ENCODE results near the gene SLC16A4. TPM values are rescaled to one million over a fixed set of nuclear protein-coding genes. Genes with fewer than 3 reads are reported as not detected.
"Not testable (repeated sequence)": the region's sequence is repeated elsewhere in the genome, so short reads cannot be mapped to it uniquely, and the experiment has no call there.

Gene SLC16A4
- 54.2 and 56.5 TPM in 2 replicates for total RNA-seq (2014; rRNA removed; shearing (Covaris generic); ENCODE audit: low replicate concordance)

- peak; percentile 78 for DNase-seq (ENCODE audit: low read depth)
These were observed at the start of gene SLC16A4 for GRCh38 chr1:110390692-110391245. SLC16A4 (minus strand) TSS chr1:110391026; CDS start chr1:110389323, 1,703 bp downstream.

GRCh38 chr1:110439873-110440272 lies 49.0 kb upstream of the SLC16A4 start:
- in situ Hi-C loops (cut with HindIII; ENCODE audit: low pct_unique_long_range_greater_than_20kb, low sequenced_read_pairs), result not testable (repeated sequence)
- DNase-seq (ENCODE audit: low read depth), result peak; percentile 8

More at GRCh38 chr1:110390692-110391245, at the start of gene SLC16A4:
- in situ Hi-C loops (cut with HindIII; ENCODE audit: low pct_unique_long_range_greater_than_20kb, low sequenced_read_pairs), result no loop called here

- no peak for DNase-seq (ENCODE audit: low read depth)
- in situ Hi-C loops (cut with HindIII; ENCODE audit: low pct_unique_long_range_greater_than_20kb, low sequenced_read_pairs), result no loop called here
These were observed 48.1 kb upstream of the SLC16A4 start for GRCh38 chr1:110438893-110439292.

- in situ Hi-C loops (cut with HindIII; ENCODE audit: low pct_unique_long_range_greater_than_20kb, low sequenced_read_pairs); DNase-seq (ENCODE audit: low read depth): not testable (repeated sequence)
These were observed 46.9 kb upstream of the SLC16A4 start for GRCh38 chr1:110437645-110438299.

GRCh38 chr1:110436635-110437034 lies 45.8 kb upstream of the SLC16A4 start:
- DNase-seq (ENCODE audit: low read depth), result no peak
- in situ Hi-C loops (cut with HindIII; ENCODE audit: low pct_unique_long_range_greater_than_20kb, low sequenced_read_pairs), result no loop called here

- in situ Hi-C loops (cut with HindIII; ENCODE audit: low pct_unique_long_range_greater_than_20kb, low sequenced_read_pairs), result no loop called here
- no peak for DNase-seq (ENCODE audit: low read depth)
These were observed 44.1 kb upstream of the SLC16A4 start for GRCh38 chr1:110434946-110435345.

- in situ Hi-C loops (cut with HindIII; ENCODE audit: low pct_unique_long_range_greater_than_20kb, low sequenced_read_pairs), result no loop called here
- peak; percentile 58 for DNase-seq (ENCODE audit: low read depth)
These were observed 43.0 kb upstream of the SLC16A4 start for GRCh38 chr1:110433803-110434202.

GRCh38 chr1:110433213-110433612 lies 42.4 kb upstream of the SLC16A4 start:
- in situ Hi-C loops (cut with HindIII; ENCODE audit: low pct_unique_long_range_greater_than_20kb, low sequenced_read_pairs), result no loop called here
- DNase-seq (ENCODE audit: low read depth), result no peak

- DNase-seq (ENCODE audit: low read depth), result no peak
- in situ Hi-C loops (cut with HindIII; ENCODE audit: low pct_unique_long_range_greater_than_20kb, low sequenced_read_pairs), result no loop called here
These were observed 40.1 kb upstream of the SLC16A4 start for GRCh38 chr1:110430901-110431300.

GRCh38 chr1:110430366-110430765 lies 39.5 kb upstream of the SLC16A4 start:
- in situ Hi-C loops (cut with HindIII; ENCODE audit: low pct_unique_long_range_greater_than_20kb, low sequenced_read_pairs), result no loop called here

GRCh38 chr1:110428946-110429345 lies 38.1 kb upstream of the SLC16A4 start:
- no peak for DNase-seq (ENCODE audit: low read depth)
- in situ Hi-C loops (cut with HindIII; ENCODE audit: low pct_unique_long_range_greater_than_20kb, low sequenced_read_pairs), result no loop called here

More at GRCh38 chr1:110430366-110430765, 39.5 kb upstream of the SLC16A4 start:
- DNase-seq (ENCODE audit: low read depth), result no peak

GRCh38 chr1:110426854-110427253 lies 36.0 kb upstream of the SLC16A4 start:
- DNase-seq (ENCODE audit: low read depth), result no peak
- in situ Hi-C loops (cut with HindIII; ENCODE audit: low pct_unique_long_range_greater_than_20kb, low sequenced_read_pairs), result no loop called here

- DNase-seq (ENCODE audit: low read depth), result no peak
- in situ Hi-C loops (cut with HindIII; ENCODE audit: low pct_unique_long_range_greater_than_20kb, low sequenced_read_pairs), result no loop called here
These were observed 34.9 kb upstream of the SLC16A4 start for GRCh38 chr1:110425612-110426152.

GRCh38 chr1:110424699-110425611 lies 34.1 kb upstream of the SLC16A4 start:
- no peak for DNase-seq (ENCODE audit: low read depth)
- in situ Hi-C loops (cut with HindIII; ENCODE audit: low pct_unique_long_range_greater_than_20kb, low sequenced_read_pairs), result no loop called here

GRCh38 chr1:110420874-110421793 lies 30.3 kb upstream of the SLC16A4 start:
- DNase-seq (ENCODE audit: low read depth), result no peak
- in situ Hi-C loops (cut with HindIII; ENCODE audit: low pct_unique_long_range_greater_than_20kb, low sequenced_read_pairs), result no loop called here

GRCh38 chr1:110420023-110420662 lies 29.3 kb upstream of the SLC16A4 start:
- DNase-seq (ENCODE audit: low read depth), result no peak
- in situ Hi-C loops (cut with HindIII; ENCODE audit: low pct_unique_long_range_greater_than_20kb, low sequenced_read_pairs), result no loop called here

- DNase-seq (ENCODE audit: low read depth), result no peak
- in situ Hi-C loops (cut with HindIII; ENCODE audit: low pct_unique_long_range_greater_than_20kb, low sequenced_read_pairs), result no loop called here
These were observed 27.9 kb upstream of the SLC16A4 start for GRCh38 chr1:110418729-110419128.
